NOMO-1 (cell line): ENCODE results near the gene AIFM3.
"Not testable (repeated sequence)": the region's sequence is repeated elsewhere in the genome, so short reads cannot be mapped to it uniquely, and the experiment has no call there.

Experiments
- DNase-seq, 2 experiments: peaks; one replicate each; lab custom pipeline; 2025; ENCODE audit not compliant: unreplicated experiment in 2 of 2; lab: John Stamatoyannopoulos, UW

Gene AIFM3

GRCh38 chr22:20966883-20967696 lies at the start of gene AIFM3:
Gene AIFM3 (plus strand): TSS chr22:20967255. CDS start chr22:20967945, 690 bp downstream.
- no peak for DNase-seq

GRCh38 chr22:20918663-20919218 lies 48.3 kb upstream of the AIFM3 start:
- DNase-seq = no peak

GRCh38 chr22:20919718-20920117 lies 47.3 kb upstream of the AIFM3 start:
- DNase-seq = no peak

- DNase-seq = no peak
Measured at GRCh38 chr22:20920881-20921203, 46.2 kb upstream of the AIFM3 start.

- DNase-seq = no peak
Measured at GRCh38 chr22:20922141-20922751, 44.8 kb upstream of the AIFM3 start.

GRCh38 chr22:20926243-20926642 lies 40.8 kb upstream of the AIFM3 start:
- DNase-seq = peak in 1 of 2 experiments; percentile 0

- DNase-seq = no peak
Measured at GRCh38 chr22:20927940-20928572, 39.0 kb upstream of the AIFM3 start.

- no peak for DNase-seq
Measured at GRCh38 chr22:20928573-20928967, 38.5 kb upstream of the AIFM3 start.

- no peak for DNase-seq
Measured at GRCh38 chr22:20930004-20930403, 37.1 kb upstream of the AIFM3 start.

GRCh38 chr22:20930435-20930834 lies 36.6 kb upstream of the AIFM3 start:
- DNase-seq = not testable (repeated sequence)

GRCh38 chr22:20931126-20931654 lies 35.9 kb upstream of the AIFM3 start:
- DNase-seq = no peak

- DNase-seq = no peak
Measured at GRCh38 chr22:20933910-20934309, 33.1 kb upstream of the AIFM3 start.

GRCh38 chr22:20935049-20935448 lies 32.0 kb upstream of the AIFM3 start:
- DNase-seq = not testable (repeated sequence)

- DNase-seq = not testable (repeated sequence)
Measured at GRCh38 chr22:20935780-20936539, 31.1 kb upstream of the AIFM3 start.

- DNase-seq = no peak
Measured at GRCh38 chr22:20937031-20937793, 29.8 kb upstream of the AIFM3 start.

- no peak for DNase-seq
Measured at GRCh38 chr22:20937794-20938671, 29.0 kb upstream of the AIFM3 start.

- DNase-seq = not testable (repeated sequence)
Measured at GRCh38 chr22:20939457-20940185, 27.4 kb upstream of the AIFM3 start.

- no peak for DNase-seq
Measured at GRCh38 chr22:20940186-20940651, 26.8 kb upstream of the AIFM3 start.
